K562 (cell line): Measurements from ENCODE around the gene TRPM2. TPM values are rescaled to one million over a fixed set of nuclear protein-coding genes. Genes with fewer than 3 reads are reported as not detected.

ENCODE experiments used
- GTF2A2 ChIP-seq: IDR thresholded peaks from 2 replicates; pipeline ENCODE4 v1.6.1; 2016; ENCODE audit warnings: mild to moderate bottlenecking, missing genetic modification characterization, missing compliant biosample characterization
- GTF2F1 ChIP-seq: IDR thresholded peaks from 2 replicates; pipeline ENCODE4 v1.6.1; 2011; ENCODE audit warnings: low read depth, low read length, improper control_type of control experiment
- NUFIP1 ChIP-seq: fragments of 450-650 bp; IDR thresholded peaks from 2 replicates; pipeline ENCODE4 v1.6.1; 2018; ENCODE audit not compliant: partially characterized antibody
- PRPF4 ChIP-seq: fragments of 200-400 bp; formaldehyde crosslinking; IDR thresholded peaks from one replicate; pipeline ENCODE4 v1.6.1; 2017; ENCODE audit warnings: low read length, low read depth, mild to moderate bottlenecking; ENCODE audit not compliant: insufficient read depth, poor library complexity, severe bottlenecking
- TRIM24 ChIP-seq, 2 experiments: fragments of 450-650 bp; IDR thresholded peaks; 2 replicates each; pipeline ENCODE4 v1.6.1; 2016
- ZBTB11 ChIP-seq, 3 experiments: fragments of 200-800 bp in 1 of 3; fragments of 250-450 bp in 1 of 3; fragments of 450-650 bp in 1 of 3; sonication (Bioruptor Pico) in 1 of 3; sonication (Bioruptor generic) in 1 of 3; formaldehyde crosslinking in 1 of 3; IDR thresholded peaks; 2 replicates each; pipeline versions ENCODE4 v1.6.1 to v1.8.0; 2016 to 2022; ENCODE audit warnings: mild to moderate bottlenecking in 2 of 3, missing genetic modification characterization in 2 of 3, missing compliant biosample characterization in 1 of 3, moderate library complexity in 1 of 3
- ZNF274 ChIP-seq: IDR thresholded peaks from 2 replicates; pipeline ENCODE4 v1.6.1; 2011; ENCODE audit warnings: low read depth, mild to moderate bottlenecking, low read length, moderate library complexity, borderline replicate concordance
- ZNF699 ChIP-seq: fragments of 250-450 bp; sonication (Bioruptor Pico); IDR thresholded peaks from 2 replicates; pipeline ENCODE4 v1.8.0; 2021; ENCODE audit warnings: mild to moderate bottlenecking, moderate library complexity; ENCODE audit not compliant: insufficient replicate concordance
- ZNF740 ChIP-seq, 3 experiments: fragments of 200-800 bp in 1 of 3; sonication (Bioruptor generic) in 1 of 3; sonication (generic) in 1 of 3; formaldehyde crosslinking in 1 of 3; IDR thresholded peaks; 2 replicates each; pipeline versions ENCODE4 v1.6.1 to v1.8.0; 2016 to 2022; ENCODE audit warnings: mild to moderate bottlenecking in 2 of 3, missing compliant biosample characterization in 2 of 3, missing genetic modification characterization in 2 of 3, missing genetic modification reagents in 1 of 3
- ZNF764 ChIP-seq: fragments of 250-450 bp; sonication (Bioruptor Pico); IDR thresholded peaks from 2 replicates; pipeline ENCODE4 v1.4.0; 2020; ENCODE audit warnings: low read depth, mild to moderate bottlenecking, moderate library complexity
- ZNF780A ChIP-seq: fragments of 250-450 bp; sonication (Bioruptor Pico); IDR thresholded peaks from 2 replicates; pipeline ENCODE4 v1.5.0; 2021; ENCODE audit warnings: mild to moderate bottlenecking
- polyA plus RNA-seq, 8 experiments: library from polyadenylated mRNA; depleted of rRNA in 4 of 8; stranded (reverse) in 5 of 8; unstranded in 3 of 8; fragments of >200 nt; fragmentation: Nextera tagmentation in 2 of 8; fragmentation: Illumina TruSeq in 1 of 8; extraction: Ambion mirVana in 2 of 8; extraction: Trizol in 1 of 8; gene quantifications; 2 replicates each; pipeline versions ENCODE4 v1.2.1 to v1.2.3, GENCODE V29; 2011 to 2014; ENCODE audit warnings: inconsistent platforms in 1 of 8, missing spikeins in 1 of 8
- total RNA-seq, 7 experiments: library from RNA; depleted of rRNA in 6 of 7; stranded (reverse); fragments of >200 nt in 6 of 7; fragmentation: Illumina TruSeq in 2 of 7; extraction: Trizol in 2 of 7; gene quantifications; 2 replicates each; pipeline versions ENCODE4 v1.2.1 to v1.2.3, GENCODE V29; 2011 to 2021; ENCODE audit warnings: low replicate concordance in 1 of 7
- TF ChIP-seq, protein P1 (sequence below): IDR thresholded peaks from 3 replicates; pipeline ENCODE4 v1.6.1; 2011; ENCODE audit warnings: borderline replicate concordance, mild to moderate bottlenecking, moderate library complexity; ENCODE audit not compliant: insufficient read length; ENCODE audit errors: extremely low read depth
- TF ChIP-seq, protein P2 (sequence below): sonication (generic); formaldehyde crosslinking; IDR thresholded peaks from 2 replicates; pipeline ENCODE4 v1.8.0; 2023; ENCODE audit warnings: missing genetic modification reagents, mild to moderate bottlenecking, borderline replicate concordance

Gene TRPM2
- total and polyA plus RNA-seq, 9 of the 15 experiments (the other 6 are each of a cell fraction or from before 2014, with no cell fraction given): 0.33 to 2.1 (median 0.98) TPM; not detected in 2

GRCh38 chr21:44485254-44485793, 131.9 kb downstream of the TRPM2 start (continued):
- TF ChIP-seq TRIM24 (IDR thresholded peaks at IDR 0.05) (peak in 1 of 2 experiments; percentile 14; a peak in 1 of 4 replicates), ZNF274 (no peak), GTF2A2 (no peak), NUFIP1 (no peak), ZBTB11 (CRISPR knock-in tag; IDR thresholded peaks at IDR 0.05) (no peak), PRPF4 (no peak), ZNF780A (CRISPR knock-in tag) (no peak), ZNF740 (CRISPR knock-in tag; IDR thresholded peaks at IDR 0.05) (no peak), ZNF740 (tag; IDR thresholded peaks at IDR 0.05) (no peak), GTF2F1 (no peak), ZNF764 (no peak), ZNF699 (CRISPR knock-in tag) (no peak)
- TF ChIP-seq, protein P1, sequence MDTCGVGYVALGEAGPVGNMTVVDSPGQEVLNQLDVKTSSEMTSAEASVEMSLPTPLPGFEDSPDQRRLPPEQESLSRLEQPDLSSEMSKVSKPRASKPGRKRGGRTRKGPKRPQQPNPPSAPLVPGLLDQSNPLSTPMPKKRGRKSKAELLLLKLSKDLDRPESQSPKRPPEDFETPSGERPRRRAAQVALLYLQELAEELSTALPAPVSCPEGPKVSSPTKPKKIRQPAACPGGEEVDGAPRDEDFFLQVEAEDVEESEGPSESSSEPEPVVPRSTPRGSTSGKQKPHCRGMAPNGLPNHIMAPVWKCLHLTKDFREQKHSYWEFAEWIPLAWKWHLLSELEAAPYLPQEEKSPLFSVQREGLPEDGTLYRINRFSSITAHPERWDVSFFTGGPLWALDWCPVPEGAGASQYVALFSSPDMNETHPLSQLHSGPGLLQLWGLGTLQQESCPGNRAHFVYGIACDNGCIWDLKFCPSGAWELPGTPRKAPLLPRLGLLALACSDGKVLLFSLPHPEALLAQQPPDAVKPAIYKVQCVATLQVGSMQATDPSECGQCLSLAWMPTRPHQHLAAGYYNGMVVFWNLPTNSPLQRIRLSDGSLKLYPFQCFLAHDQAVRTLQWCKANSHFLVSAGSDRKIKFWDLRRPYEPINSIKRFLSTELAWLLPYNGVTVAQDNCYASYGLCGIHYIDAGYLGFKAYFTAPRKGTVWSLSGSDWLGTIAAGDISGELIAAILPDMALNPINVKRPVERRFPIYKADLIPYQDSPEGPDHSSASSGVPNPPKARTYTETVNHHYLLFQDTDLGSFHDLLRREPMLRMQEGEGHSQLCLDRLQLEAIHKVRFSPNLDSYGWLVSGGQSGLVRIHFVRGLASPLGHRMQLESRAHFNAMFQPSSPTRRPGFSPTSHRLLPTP: no peak
- TF ChIP-seq, protein P2, sequence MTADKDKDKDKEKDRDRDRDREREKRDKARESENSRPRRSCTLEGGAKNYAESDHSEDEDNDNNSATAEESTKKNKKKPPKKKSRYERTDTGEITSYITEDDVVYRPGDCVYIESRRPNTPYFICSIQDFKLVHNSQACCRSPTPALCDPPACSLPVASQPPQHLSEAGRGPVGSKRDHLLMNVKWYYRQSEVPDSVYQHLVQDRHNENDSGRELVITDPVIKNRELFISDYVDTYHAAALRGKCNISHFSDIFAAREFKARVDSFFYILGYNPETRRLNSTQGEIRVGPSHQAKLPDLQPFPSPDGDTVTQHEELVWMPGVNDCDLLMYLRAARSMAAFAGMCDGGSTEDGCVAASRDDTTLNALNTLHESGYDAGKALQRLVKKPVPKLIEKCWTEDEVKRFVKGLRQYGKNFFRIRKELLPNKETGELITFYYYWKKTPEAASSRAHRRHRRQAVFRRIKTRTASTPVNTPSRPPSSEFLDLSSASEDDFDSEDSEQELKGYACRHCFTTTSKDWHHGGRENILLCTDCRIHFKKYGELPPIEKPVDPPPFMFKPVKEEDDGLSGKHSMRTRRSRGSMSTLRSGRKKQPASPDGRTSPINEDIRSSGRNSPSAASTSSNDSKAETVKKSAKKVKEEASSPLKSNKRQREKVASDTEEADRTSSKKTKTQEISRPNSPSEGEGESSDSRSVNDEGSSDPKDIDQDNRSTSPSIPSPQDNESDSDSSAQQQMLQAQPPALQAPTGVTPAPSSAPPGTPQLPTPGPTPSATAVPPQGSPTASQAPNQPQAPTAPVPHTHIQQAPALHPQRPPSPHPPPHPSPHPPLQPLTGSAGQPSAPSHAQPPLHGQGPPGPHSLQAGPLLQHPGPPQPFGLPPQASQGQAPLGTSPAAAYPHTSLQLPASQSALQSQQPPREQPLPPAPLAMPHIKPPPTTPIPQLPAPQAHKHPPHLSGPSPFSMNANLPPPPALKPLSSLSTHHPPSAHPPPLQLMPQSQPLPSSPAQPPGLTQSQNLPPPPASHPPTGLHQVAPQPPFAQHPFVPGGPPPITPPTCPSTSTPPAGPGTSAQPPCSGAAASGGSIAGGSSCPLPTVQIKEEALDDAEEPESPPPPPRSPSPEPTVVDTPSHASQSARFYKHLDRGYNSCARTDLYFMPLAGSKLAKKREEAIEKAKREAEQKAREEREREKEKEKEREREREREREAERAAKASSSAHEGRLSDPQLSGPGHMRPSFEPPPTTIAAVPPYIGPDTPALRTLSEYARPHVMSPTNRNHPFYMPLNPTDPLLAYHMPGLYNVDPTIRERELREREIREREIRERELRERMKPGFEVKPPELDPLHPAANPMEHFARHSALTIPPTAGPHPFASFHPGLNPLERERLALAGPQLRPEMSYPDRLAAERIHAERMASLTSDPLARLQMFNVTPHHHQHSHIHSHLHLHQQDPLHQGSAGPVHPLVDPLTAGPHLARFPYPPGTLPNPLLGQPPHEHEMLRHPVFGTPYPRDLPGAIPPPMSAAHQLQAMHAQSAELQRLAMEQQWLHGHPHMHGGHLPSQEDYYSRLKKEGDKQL (CRISPR knock-in tag): no peak
